Endothelial cell (in vitro differentiated cells): ENCODE data around the gene P3H2. TPM values are rescaled to one million over a fixed set of nuclear protein-coding genes. Genes with fewer than 3 reads are reported as not detected.

Experiments
- DNase-seq: peaks from one replicate; pipeline ENCODE4 v3.0.0; 2021; ENCODE audit warnings: low spot score
- H3K27ac Mint-ChIP-seq: one replicate; pipeline ENCODE4 v1.8.0; 2021; ENCODE audit warnings: mixed read lengths, inconsistent platforms; ENCODE audit not compliant: unreplicated experiment
- H3K27me3 Mint-ChIP-seq: one replicate; pipeline ENCODE4 v1.8.0; 2021; ENCODE audit warnings: mild to moderate bottlenecking, moderate library complexity, mixed read lengths, inconsistent platforms; ENCODE audit not compliant: unreplicated experiment
- H3K36me3 Mint-ChIP-seq: one replicate; pipeline ENCODE4 v1.8.0; 2021; ENCODE audit warnings: mild to moderate bottlenecking, low read depth, mixed read lengths, inconsistent platforms; ENCODE audit not compliant: unreplicated experiment
- H3K4me1 Mint-ChIP-seq: one replicate; pipeline ENCODE4 v1.8.0; 2021; ENCODE audit warnings: mild to moderate bottlenecking, mixed read lengths, inconsistent platforms; ENCODE audit not compliant: unreplicated experiment
- H3K4me3 Mint-ChIP-seq: one replicate; pipeline ENCODE4 v1.8.0; 2021; ENCODE audit warnings: mild to moderate bottlenecking, mixed read lengths, inconsistent platforms; ENCODE audit not compliant: unreplicated experiment
- H3K9me3 Mint-ChIP-seq: one replicate; pipeline ENCODE4 v1.8.0; 2021; ENCODE audit warnings: mixed read lengths, inconsistent platforms; ENCODE audit not compliant: unreplicated experiment
- CTCF ChIP-seq: fragments of 200-600 bp; sonication (generic); IDR thresholded peaks from one replicate; pipeline ENCODE4 v1.5.0; 2021; ENCODE audit warnings: antibody characterized with exemption; ENCODE audit not compliant: unreplicated experiment
- total RNA-seq: library from RNA; stranded (reverse); fragmentation: NEBNext Ultra II Directional; extraction: Animal tissue kit (Norgen Biotek cat#: 25700); gene quantifications from one replicate; pipeline ENCODE4 v1.2.1, GENCODE V29; 2021; ENCODE audit not compliant: unreplicated experiment

Gene P3H2
- total RNA-seq, 1 donor from 2014 or later: 1.5 TPM

- no peaks in the 10 kb centered on the region for H3K4me1 Mint-ChIP-seq
- no peak overlapping the region for H3K27ac Mint-ChIP-seq
Observed at GRCh38 chr3:190070622-190071347, 49.9 kb downstream of the P3H2 start.

GRCh38 chr3:190065204-190065603, 55.5 kb downstream of the P3H2 start:
- no peaks in the 10 kb centered on the region for H3K27me3 Mint-ChIP-seq
- no peaks in the 10 kb centered on the region for H3K4me1 Mint-ChIP-seq
- no peaks in the 10 kb centered on the region for H3K9me3 Mint-ChIP-seq
- no peak overlapping the region for H3K27ac Mint-ChIP-seq
- no peak overlapping the region for H3K4me3 Mint-ChIP-seq
- H3K36me3 Mint-ChIP-seq: no peaks in the 10 kb centered on the region
- TF ChIP-seq CTCF: no peak
- no peak for DNase-seq

More at GRCh38 chr3:190070622-190071347, 49.9 kb downstream of the P3H2 start:
- no peaks in the 10 kb centered on the region for H3K36me3 Mint-ChIP-seq
- H3K9me3 Mint-ChIP-seq: no peaks in the 10 kb centered on the region
- no peak for TF ChIP-seq CTCF
- H3K4me3 Mint-ChIP-seq: no peak overlapping the region
- H3K27me3 Mint-ChIP-seq: no peaks in the 10 kb centered on the region
- no peak for DNase-seq

DNA sequence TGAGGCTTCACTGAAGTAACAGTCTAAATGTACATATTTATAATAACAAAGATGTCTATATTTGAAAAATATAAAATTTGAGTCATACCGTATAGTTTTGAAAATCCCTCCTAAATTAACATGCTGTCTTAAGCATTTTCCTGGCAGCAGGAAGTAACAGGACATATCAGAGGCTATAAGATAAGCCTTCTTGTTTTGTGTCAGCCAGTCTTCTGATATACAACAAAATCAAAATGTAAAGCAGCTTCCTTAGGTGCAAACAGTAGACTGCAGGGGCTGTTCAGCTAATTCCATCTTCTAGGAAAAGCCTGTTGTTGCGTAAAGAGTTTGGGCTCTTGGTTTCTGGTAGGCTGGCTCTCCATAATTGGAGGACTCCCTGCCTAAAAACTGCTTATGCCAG, 56.0 kb downstream of the P3H2 start:
- H3K27ac Mint-ChIP-seq: no peak overlapping the region
- no peak overlapping the region for H3K4me3 Mint-ChIP-seq
- H3K27me3 Mint-ChIP-seq: no peaks in the 10 kb centered on the region
- no peaks in the 10 kb centered on the region for H3K4me1 Mint-ChIP-seq
- no peak for DNase-seq
- TF ChIP-seq CTCF: no peak
- H3K36me3 Mint-ChIP-seq: no peaks in the 10 kb centered on the region
- H3K9me3 Mint-ChIP-seq: no peaks in the 10 kb centered on the region

DNA sequence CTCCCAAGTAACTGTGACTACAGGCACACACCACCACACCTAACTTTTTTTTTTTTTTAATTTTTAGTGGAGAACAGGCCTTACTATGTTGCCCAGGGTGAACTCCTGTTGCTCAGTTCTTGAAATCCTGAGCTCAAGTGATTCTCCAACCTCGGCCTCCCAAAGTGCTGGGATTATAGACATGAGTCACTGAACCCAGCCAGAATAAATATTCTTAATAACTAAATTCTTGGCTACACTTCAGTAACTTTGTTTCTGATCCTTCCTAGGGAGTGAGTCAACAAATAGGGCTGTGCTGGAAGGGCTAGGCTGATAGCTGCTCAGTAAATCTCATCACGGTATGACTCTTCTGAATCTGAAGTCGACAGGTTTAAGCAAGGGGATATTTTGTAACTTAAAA, 56.6 kb downstream of the P3H2 start:
- no peak for DNase-seq
- Mint-ChIP-seq H3K4me3 (no peak overlapping the region), H3K27me3 (no peaks in the 10 kb centered on the region), H3K36me3 (no peaks in the 10 kb centered on the region), H3K9me3 (no peaks in the 10 kb centered on the region), H3K27ac (no peak overlapping the region), H3K4me1 (no peaks in the 10 kb centered on the region)
- no peak for TF ChIP-seq CTCF

DNA sequence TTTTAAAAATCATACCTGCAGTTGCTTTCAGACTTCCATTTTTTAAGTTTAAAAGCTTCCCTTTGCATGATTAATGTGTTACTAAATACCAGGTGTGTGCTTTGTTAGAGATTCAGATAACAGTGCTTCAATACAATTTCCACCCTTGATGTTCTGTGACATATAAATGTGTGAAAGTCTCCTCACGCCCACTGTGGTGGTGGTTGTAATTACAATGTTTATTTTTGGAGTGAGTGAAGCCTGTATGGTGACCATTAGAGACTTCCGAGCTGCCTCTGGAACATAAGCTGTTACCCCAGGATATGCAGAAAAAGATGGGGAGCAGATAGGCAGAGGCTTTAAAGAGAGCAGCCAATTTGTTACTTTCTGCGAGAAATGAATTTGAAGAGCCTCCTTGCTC, 57.2 kb downstream of the P3H2 start:
- Mint-ChIP-seq H3K27ac (no peak overlapping the region), H3K4me1 (peaks cover 2% of the 10 kb centered on the region), H3K4me3 (no peak overlapping the region), H3K36me3 (no peaks in the 10 kb centered on the region), H3K9me3 (no peaks in the 10 kb centered on the region), H3K27me3 (no peaks in the 10 kb centered on the region)
- no peak for DNase-seq
- no peak for TF ChIP-seq CTCF
